AG09319 (cell line): ENCODE measurements around the gene ARPP21.

Experiments
- DNase-seq: peaks from one replicate; pipeline ENCODE4 v3.0.0-alpha.2; 2010; ENCODE audit warnings: low read depth; ENCODE audit errors: extremely low read depth
- CTCF ChIP-seq: IDR thresholded peaks from 2 replicates; pipeline ENCODE4 v1.5.1; 2011; ENCODE audit warnings: low read depth, mild to moderate bottlenecking, inconsistent platforms, low read length, moderate library complexity

ARPP21 gene

GRCh38 chr3:35639254-35640186 lies at the start of gene ARPP21:
TSS of gene ARPP21 (plus strand) at chr3:35639525. CDS start at chr3:35681752, 42,227 bp downstream.
- DNase-seq: no peak
- TF ChIP-seq CTCF: no peak

- no peak for TF ChIP-seq CTCF
These were observed 46.6 kb upstream of the ARPP21 start for GRCh38 chr3:35592589-35593295.

GRCh38 chr3:35594739-35595138 lies 44.6 kb upstream of the ARPP21 start:
- TF ChIP-seq CTCF: no peak
- DNase-seq: no peak

More at GRCh38 chr3:35592589-35593295, 46.6 kb upstream of the ARPP21 start:
- no peak for DNase-seq

GRCh38 chr3:35596335-35596995 lies 42.9 kb upstream of the ARPP21 start:
- DNase-seq: no peak
- TF ChIP-seq CTCF: no peak

GRCh38 chr3:35597490-35597889 lies 41.8 kb upstream of the ARPP21 start:
- DNase-seq: no peak
- TF ChIP-seq CTCF: no peak

GRCh38 chr3:35598804-35599203 lies 40.5 kb upstream of the ARPP21 start:
- DNase-seq: no peak
- TF ChIP-seq CTCF: no peak
